AG10803 (cell line): ENCODE results near the gene PAM.

Source experiments
- DNase-seq: peaks from one replicate; pipeline ENCODE4 v3.0.0; 2010; ENCODE audit warnings: low read depth
- H3K4me3 ChIP-seq: 2 replicates; pipeline ENCODE4 v1.5.1; 2011; ENCODE audit warnings: mild to moderate bottlenecking, low read length, control low read depth
- CTCF ChIP-seq: conservative IDR thresholded peaks from 2 replicates; pipeline ENCODE4 v1.5.1; 2011; ENCODE audit warnings: mild to moderate bottlenecking, low read length, control low read depth, inconsistent platforms

Gene PAM

GRCh38 chr5:102916109-102916508 lies 161.0 kb downstream of the PAM start:
- no peak for TF ChIP-seq CTCF
- peak; percentile 58 for DNase-seq
- no peak overlapping the region for H3K4me3 ChIP-seq

GRCh38 chr5:102918986-102919610 lies 164.0 kb downstream of the PAM start:
- TF ChIP-seq CTCF: no peak
- no peak overlapping the region for H3K4me3 ChIP-seq
- DNase-seq: no peak

- no peak for DNase-seq
- no peak overlapping the region for H3K4me3 ChIP-seq
- no peak for TF ChIP-seq CTCF
These were observed 165.7 kb downstream of the PAM start for GRCh38 chr5:102920762-102921161.

GRCh38 chr5:102921341-102922044 lies 166.4 kb downstream of the PAM start:
- H3K4me3 ChIP-seq: no peak overlapping the region
- no peak for TF ChIP-seq CTCF
- peak; percentile 6 for DNase-seq

GRCh38 chr5:102922111-102922720 lies 167.1 kb downstream of the PAM start:
- H3K4me3 ChIP-seq: no peak overlapping the region
- no peak for DNase-seq
- TF ChIP-seq CTCF: no peak

GRCh38 chr5:102922799-102923477 lies 167.8 kb downstream of the PAM start:
- DNase-seq: peak; percentile 56
- H3K4me3 ChIP-seq: no peak overlapping the region
- no peak for TF ChIP-seq CTCF
